Right renal cortex interstitium (tissue), 3 donors: ENCODE data around the gene BEST3. TPM values are rescaled to one million over a fixed set of nuclear protein-coding genes. Genes with fewer than 3 reads are reported as not detected.
"Not testable (repeated sequence)": the region's sequence is repeated elsewhere in the genome, so short reads cannot be mapped to it uniquely, and the experiment has no call there.

Source experiments
- DNase-seq, 3 donors: peaks; one replicate each; pipeline ENCODE4 v3.0.0-alpha.2; 2013; ENCODE audit warnings: low read depth in 3 of 3, low spot score in 2 of 3
- polyA plus RNA-seq, 3 donors: library from polyadenylated mRNA; unstranded; fragments of 120-200 nt; gene quantifications; one replicate each; pipeline ENCODE4 v1.2.1, GENCODE V29; 2013; ENCODE audit not compliant: insufficient read length in 3 of 3

BEST3 gene
- polyA plus RNA-seq, 3 donors = 0.32 to 0.47 (median 0.46) TPM

DNA sequence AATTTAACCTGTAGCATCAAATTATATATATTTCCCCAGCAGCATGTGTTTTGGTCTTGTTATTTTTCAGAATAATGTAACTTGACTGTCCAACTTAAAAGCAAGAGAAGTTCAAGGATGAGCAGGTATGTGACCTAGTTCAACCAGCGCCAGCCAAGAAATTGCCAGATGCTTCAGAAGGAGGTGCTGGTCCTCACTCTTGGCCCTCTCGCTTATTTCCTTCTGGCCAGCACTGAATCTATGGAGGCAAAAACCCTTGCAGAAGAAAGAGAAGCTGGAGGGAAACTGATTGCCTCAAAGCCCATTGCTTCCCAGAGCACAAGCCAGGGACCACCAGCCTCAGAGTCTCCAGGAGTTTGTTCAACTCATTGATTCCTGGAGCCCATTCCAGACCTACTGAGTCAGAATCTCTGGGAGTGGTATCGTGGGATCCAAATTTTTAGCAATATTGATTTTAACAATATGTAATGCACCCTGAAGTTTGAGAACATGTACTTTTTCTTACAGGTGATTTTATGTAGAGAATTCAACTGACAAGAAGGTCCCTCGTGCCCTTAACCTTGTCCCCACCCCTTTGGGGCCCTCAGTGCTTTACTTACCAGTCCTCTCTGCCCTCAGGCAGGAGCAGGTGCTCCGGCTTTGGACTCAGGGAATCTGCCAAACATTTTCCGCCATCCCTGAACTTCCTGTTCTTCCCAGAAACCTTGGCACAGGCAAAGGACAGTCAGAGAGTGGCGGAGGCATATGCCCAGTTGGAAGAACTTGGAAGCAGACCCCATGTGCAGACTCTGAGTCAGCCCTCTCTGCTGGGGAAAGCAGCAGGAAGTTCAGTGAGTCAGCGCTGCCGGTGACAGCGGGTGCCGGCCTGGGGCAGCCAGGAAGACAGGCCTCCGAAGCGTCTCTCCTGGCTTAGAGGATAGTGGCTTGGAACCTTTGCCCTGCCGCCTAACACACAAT, 10.4 kb downstream of the BEST3 start:
- DNase-seq = no peak

- no peak for DNase-seq
These were observed 11.1 kb downstream of the BEST3 start for GRCh38 chr12:69688021-69688420.

GRCh38 chr12:69687390-69687789, 11.7 kb downstream of the BEST3 start:
- DNase-seq = no peak

DNA sequence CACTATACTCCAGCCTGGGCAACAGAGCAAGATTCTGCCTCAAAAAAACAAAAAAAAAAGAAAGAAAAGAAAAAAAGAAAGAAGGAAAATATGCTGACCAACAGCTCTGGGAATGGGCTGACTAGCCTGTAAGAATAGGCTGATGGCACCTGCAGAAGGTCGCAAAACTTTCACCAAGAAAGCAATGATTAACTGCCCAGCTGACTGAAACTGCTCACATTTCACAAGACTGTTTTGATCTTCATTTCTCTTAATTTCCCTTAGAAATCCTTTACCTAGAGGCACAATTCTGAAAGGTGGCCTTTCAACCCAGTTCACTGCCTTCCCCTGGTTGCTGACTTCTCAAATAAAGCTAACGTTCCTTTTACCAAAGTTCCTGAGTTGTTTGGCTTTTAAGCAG, 12.4 kb downstream of the BEST3 start:
- no peak for DNase-seq

DNA sequence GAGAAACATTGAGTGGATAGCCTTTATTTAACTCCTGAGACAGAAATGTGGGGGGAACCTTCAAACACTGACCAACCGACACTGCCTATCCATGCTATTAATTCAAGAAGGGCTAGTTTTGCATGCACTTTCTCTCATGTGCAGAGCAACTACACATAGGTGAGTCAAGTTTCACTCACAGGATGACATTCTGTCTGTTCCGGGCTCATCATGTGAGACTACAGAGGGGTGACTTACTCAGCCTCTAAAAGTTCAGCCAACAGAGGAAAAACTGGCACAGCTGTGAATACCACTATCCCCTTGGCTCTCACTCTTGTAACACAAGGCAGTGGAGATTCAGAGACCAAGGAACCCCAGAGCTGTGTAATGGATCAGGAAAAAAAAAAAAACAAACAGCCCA, 13.3 kb downstream of the BEST3 start:
- DNase-seq = no peak

DNA sequence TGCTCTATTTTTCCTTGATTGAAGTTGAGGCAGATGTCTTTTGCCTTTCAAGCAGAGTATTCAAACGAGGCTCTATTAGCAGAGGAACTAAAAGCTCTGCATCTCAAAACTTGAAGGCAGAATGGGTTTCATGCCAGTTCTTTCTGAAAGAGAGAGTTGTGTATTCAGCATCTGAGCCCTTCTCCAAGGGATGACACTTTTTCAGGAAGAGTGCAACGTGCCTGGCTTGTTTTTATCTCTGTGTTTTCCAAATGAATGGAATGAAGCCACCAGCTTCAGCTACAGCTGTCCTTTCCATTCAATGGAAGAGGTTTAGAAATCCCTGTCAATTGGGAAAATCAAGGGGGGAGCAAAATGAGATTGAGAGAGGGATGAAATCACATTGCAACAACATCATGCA, 14.6 kb downstream of the BEST3 start:
- no peak for DNase-seq

- DNase-seq = no peak
These were observed 16.9 kb downstream of the BEST3 start for GRCh38 chr12:69682110-69682755.

DNA sequence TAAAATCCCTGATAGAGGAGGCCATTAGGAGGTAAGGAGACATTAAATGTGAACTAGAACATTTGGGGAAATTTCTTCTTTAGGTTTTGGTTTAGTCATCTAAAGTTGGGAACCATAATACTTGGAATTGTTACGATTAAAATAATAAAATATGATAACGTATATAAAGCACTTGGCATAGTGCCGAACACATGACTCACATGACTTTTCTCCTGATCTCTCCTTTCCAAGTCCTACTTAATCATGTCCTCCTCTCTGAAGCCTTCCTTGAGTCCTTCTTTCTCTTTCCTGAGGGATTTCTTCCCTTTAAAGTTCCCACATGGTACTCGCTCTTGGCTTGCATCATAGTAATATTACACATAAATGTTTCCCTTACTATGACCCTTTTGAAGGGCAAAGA, 20.0 kb downstream of the BEST3 start:
- DNase-seq = no peak

- no peak for DNase-seq
These were observed 22.7 kb downstream of the BEST3 start for GRCh38 chr12:69676257-69677012.

DNA sequence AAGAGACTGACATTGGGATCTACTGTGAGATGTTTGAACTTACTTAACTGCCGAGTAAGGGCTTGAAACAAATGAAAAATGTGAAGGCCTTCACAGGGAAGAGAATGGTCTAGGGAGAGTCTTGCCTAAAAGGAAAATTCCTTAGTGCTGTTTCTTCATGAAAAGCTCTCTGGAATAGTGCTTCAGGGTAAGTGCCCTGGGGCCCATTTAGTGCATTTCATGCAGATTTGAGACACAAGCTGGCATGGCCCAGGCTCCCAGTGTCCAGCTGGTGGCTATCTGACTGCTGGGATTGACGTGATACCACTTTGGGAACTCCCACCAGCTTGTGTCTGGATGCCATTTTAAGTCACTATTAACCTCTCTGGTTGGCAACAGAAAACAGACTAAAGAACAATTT, 26.9 kb downstream of the BEST3 start:
- DNase-seq = no peak

DNA sequence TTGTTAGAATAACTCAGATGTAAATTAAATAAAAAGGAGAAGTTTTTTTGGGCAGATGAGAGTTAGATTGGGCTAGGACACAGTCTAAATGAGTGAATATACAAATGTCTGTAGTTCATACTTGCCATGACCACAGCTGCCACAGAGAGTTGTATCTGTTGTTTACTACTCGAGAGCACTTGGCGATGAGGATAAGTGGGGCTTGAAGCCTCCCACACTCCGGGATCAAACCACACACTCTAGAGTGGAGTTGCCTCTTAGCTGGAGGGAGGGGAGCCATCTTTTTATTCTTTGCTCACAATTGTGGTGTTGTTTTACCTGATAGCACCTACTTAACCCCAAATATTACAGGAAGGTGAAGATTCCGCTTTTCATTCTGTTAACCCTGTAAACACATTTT, 27.5 kb downstream of the BEST3 start:
- DNase-seq = no peak

DNA sequence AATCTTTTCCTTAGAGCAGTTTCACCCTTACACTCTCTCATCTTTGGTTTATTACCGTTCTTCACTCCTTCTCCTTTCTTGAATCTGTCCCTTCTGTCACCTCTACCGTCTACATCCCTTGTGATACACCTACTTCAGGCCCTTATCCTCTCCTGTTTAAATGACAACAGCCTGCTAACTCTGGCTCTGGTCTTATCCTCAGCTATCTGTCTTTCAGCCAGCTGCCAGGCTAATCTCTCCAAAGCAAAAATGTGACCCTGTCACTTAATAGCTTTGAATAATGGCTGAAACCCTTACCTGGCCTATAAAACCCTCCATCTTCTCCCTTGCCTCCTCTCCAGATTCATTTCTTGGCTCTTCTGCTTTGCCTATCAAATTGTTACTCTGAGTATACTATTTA, 32.3 kb downstream of the BEST3 start:
- DNase-seq = no peak

GRCh38 chr12:69664930-69665377, 34.1 kb downstream of the BEST3 start:
- not testable (repeated sequence) for DNase-seq

DNA sequence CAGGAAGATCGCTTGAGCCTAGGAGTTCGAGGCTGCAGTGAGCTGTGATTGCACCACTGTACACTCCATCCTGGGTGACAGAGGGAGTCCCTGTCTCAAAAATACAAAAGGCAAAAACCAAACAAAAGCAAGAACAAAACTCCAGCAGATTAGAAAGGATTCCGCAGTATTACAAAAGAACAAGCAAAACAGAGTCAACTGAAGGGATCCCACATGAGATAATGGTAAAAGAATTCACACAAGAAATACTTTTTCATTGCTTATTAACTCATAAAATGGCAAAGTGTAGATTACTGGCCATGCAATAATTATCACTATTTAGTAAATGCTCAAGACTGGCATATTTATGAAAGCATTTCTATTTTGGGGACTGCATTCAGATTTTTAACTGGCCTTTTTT, 35.4 kb downstream of the BEST3 start:
- DNase-seq = no peak

DNA sequence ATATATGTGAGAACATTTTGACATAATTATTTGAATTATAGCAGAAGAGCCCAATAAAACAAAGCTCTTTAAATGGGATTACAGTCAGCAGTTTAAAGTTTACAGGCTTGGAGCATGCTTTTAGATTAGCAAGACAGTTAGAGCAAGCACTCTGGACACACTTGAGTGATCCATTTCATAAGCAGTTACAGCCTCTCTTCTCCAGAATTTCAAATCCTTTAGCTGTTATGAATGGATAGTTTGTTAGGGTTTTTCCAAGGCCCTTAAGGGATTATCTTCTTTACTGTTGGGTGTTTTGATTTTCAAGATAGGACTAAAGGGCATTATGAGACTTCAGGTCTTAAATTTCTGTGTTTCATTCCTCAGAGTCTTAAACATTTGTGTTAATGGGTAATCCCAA, 36.3 kb downstream of the BEST3 start:
- no peak for DNase-seq

DNA sequence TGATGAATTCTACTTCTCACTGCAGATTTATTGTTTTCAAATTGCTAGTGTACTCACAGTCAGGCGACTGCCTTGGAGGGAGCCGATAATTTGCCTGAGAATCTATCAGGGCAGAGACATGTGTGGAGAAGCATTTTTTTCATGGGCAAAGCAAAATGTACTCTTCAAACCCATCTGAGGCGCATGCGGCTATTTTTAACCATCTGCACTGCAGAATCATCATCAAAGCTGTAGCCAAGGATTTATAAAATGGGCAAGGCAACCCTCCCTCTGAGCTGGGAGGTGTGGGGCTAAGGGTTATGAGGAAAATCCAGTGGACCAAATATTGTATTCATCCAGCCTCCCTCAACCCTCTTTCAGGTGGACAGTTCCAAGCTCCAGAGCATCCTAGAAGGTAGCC, 37.7 kb downstream of the BEST3 start:
- DNase-seq = no peak

GRCh38 chr12:69660164-69660863, 38.8 kb downstream of the BEST3 start:
- DNase-seq = no peak

- no peak for DNase-seq
These were observed 40.9 kb downstream of the BEST3 start for GRCh38 chr12:69658203-69658602.

GRCh38 chr12:69657376-69658137, 41.5 kb downstream of the BEST3 start:
- DNase-seq = peak in 1 of 3 donors; percentile 66
